SK-N-SH (cell line): ENCODE data around the gene LCP2.

Experiments used
- GABPA ChIP-seq: IDR thresholded peaks from 2 replicates; pipeline ENCODE4 v1.4.0; 2012; ENCODE audit warnings: low read depth, mild to moderate bottlenecking
- ZBTB33 ChIP-seq: IDR thresholded peaks from 2 replicates; pipeline ENCODE4 v1.4.0; 2012; ENCODE audit warnings: low read depth, borderline replicate concordance

GRCh38 chr5:170248172-170248930, 49.2 kb downstream of the LCP2 start:
- TF ChIP-seq ZBTB33 (no peak), GABPA (no peak)
